ENCODE results near the gene PRAC1. TPM values are rescaled to one million over a fixed set of nuclear protein-coding genes. Genes with fewer than 3 reads are reported as not detected.

Gene PRAC1
- total and polyA plus RNA-seq, 2 donors (not counting 3 experiments of a cell fraction or from before 2014, with no cell fraction given): not detected

GRCh38 chr17:48734333-48735061, 12.2 kb upstream of the PRAC1 start:
- intact Hi-C loops (cut with micrococcal nuclease): no loop called here
- Histone ChIP-seq H3K4me2 (ENCODE audit: insufficient read depth, low read length) (no peak overlapping the region), H3K9me1 (replicated peaks; ENCODE audit: control insufficient read depth, extremely low read depth, insufficient read depth, low read length) (no peaks in the 10 kb centered on the region), H3K27ac (ENCODE audit: insufficient read depth, low read depth, low read length) (no peak overlapping the region), H4K20me1 (replicated peaks; ENCODE audit: control insufficient read depth, extremely low read depth, insufficient read depth, low read length) (no peaks in the 10 kb centered on the region), H2AFZ (ENCODE audit: low read depth, low read length) (no peak overlapping the region), H3K36me3 (ENCODE audit: control insufficient read depth in 2 of 2, extremely low read depth in 1 of 2, insufficient read depth in 2 of 2, low read length in 2 of 2) (no peaks in the 10 kb centered on the region), H3K27me3 (ENCODE audit: control insufficient read depth in 2 of 2, insufficient read depth in 2 of 2, low read length in 2 of 2) (peaks cover 86 to 96% of the 10 kb centered on the region in 2 experiments), H3K79me2 (ENCODE audit: control insufficient read depth, insufficient read depth, low read length) (no peaks in the 10 kb centered on the region), H3K4me3 (replicated peaks in 1 of 3; ENCODE audit: insufficient read depth in 1 of 3, low read depth in 1 of 3, low read length in 3 of 3) (no peak overlapping the region), H3K9me3 (replicated peaks; ENCODE audit: control insufficient read depth, insufficient read depth, low read length) (no peaks in the 10 kb centered on the region), H3K4me1 (ENCODE audit: control insufficient read depth, extremely low read depth, insufficient read depth, low read length) (no peaks in the 10 kb centered on the region), H3K9ac (replicated peaks; ENCODE audit: extremely low read depth, insufficient read depth, low read length) (no peak overlapping the region)
- dilution Hi-C loops (cut with MboI; ENCODE audit: extremely low pct_ligation_motif_present, low sequenced_read_pairs): no loop called here
- FAIRE-seq: no peak
- DNase-seq (ENCODE audit: low read depth, low spot score): no peak
- TF ChIP-seq MAX (IDR thresholded peaks at IDR 0.05; ENCODE audit: insufficient read depth, insufficient read length) (no peak), CTCF (IDR thresholded peaks at IDR 0.05; ENCODE audit: extremely low read depth in 1 of 2, insufficient read depth in 1 of 2, low read depth in 1 of 2, low read length in 2 of 2) (no peak), EZH2 (IDR thresholded peaks at IDR 0.05; ENCODE audit: borderline replicate concordance, low read depth, low read length, severe bottlenecking) (peak; percentile 15)
- POLR2A ChIA-PET: no interaction called here
- BruUV-seq (replicated peaks): no TSS peak
- CTCF ChIA-PET: interaction anchor here (0.6 to 4.0 kb wide), 9 partner anchors 9 to 402 kb away, joined by 3 to 41 read pairs (median 3); partner anchors contain the start of gene PRAC2
